Stimulated activated memory B cell treated with anti-CD40 and anti-IgM and Interleukin-4, amounts not matched to agents 10 μg/mL and 1 μg/mL and 100 μg/mL, for 72 hours (primary cell): ENCODE measurements around the gene ROR1.
"Not testable (repeated sequence)": the region's sequence is repeated elsewhere in the genome, so short reads cannot be mapped to it uniquely, and the experiment has no call there.

Experiments
- ATAC-seq: fragments of 150-1000 bp; cut with Tn5 transposase; 2 replicates; pipeline ENCODE4 v1.10.0; 2021
- H3K27ac Mint-ChIP-seq: one replicate; pipeline ENCODE4 v1.8.0; 2022; ENCODE audit warnings: mild to moderate bottlenecking, mixed read lengths
- H3K27me3 Mint-ChIP-seq: one replicate; pipeline ENCODE4 v1.8.0; 2022; ENCODE audit warnings: mixed read lengths
- H3K36me3 Mint-ChIP-seq: one replicate; pipeline ENCODE4 v1.8.0; 2022; ENCODE audit warnings: mixed read lengths
- H3K4me1 Mint-ChIP-seq: one replicate; pipeline ENCODE4 v1.8.0; 2022; ENCODE audit warnings: mixed read lengths
- H3K4me3 Mint-ChIP-seq: one replicate; pipeline ENCODE4 v1.8.0; 2022; ENCODE audit warnings: mild to moderate bottlenecking, moderate library complexity, mixed read lengths
- H3K9me3 Mint-ChIP-seq: one replicate; pipeline ENCODE4 v1.8.0; 2022; ENCODE audit warnings: mixed read lengths

The ROR1 gene

DNA sequence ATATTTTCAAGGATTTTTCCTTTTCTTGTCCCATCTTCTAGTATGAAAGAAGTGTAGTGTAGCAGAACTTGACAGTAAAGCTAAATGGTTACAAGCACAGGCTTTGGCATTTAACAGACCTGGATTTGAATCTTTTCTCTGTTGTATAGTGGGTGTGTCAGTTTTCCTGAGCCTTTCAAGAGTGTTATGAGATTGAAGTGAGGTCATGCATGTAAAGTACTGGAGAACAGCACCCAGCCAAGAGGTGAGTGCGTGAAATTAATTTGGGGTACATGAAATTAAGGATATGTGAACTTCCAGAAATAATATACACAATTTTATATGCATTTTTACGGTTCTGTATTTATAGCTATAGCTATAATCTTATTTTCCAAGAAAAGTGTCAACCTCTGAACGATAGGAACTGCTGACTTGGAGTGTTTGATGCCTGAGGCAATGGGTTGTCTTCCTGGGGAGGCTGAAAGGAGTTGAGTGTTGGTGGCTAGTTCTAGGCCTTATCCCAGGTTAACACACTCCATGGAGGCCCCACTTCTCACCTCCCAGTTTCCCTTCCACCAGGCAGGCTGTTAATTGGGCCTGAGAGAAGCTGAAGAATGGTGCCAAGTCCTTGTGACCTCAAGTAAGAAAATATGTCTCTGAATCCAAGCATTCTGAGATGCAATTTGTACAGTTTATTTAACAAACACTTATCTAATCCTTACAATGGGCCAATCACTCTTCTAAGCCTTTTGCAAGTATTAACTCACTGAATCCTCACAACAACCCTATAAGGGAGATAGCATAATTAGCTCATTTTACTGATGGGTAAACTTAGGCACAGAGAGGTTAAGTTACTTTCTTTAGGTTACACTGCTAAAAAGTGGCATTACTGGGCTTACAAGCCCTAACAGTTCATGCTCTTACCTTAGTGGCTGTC is 4.4 kb downstream of the ROR1 start:
- no peak overlapping the region for H3K27ac Mint-ChIP-seq
- H3K9me3 Mint-ChIP-seq = no peaks in the 10 kb centered on the region
- H3K36me3 Mint-ChIP-seq = no peaks in the 10 kb centered on the region
- H3K4me1 Mint-ChIP-seq = peaks cover 12% of the 10 kb centered on the region
- H3K27me3 Mint-ChIP-seq = peaks cover 47% of the 10 kb centered on the region
- no peak for ATAC-seq
- H3K4me3 Mint-ChIP-seq = no peak overlapping the region

GRCh38 chr1:63779338-63780211 is 5.8 kb downstream of the ROR1 start:
- H3K36me3 Mint-ChIP-seq = no peaks in the 10 kb centered on the region
- H3K27me3 Mint-ChIP-seq = peaks cover 41% of the 10 kb centered on the region
- H3K4me1 Mint-ChIP-seq = peaks cover 9% of the 10 kb centered on the region
- no peak for ATAC-seq
- no peaks in the 10 kb centered on the region for H3K9me3 Mint-ChIP-seq
- no peak overlapping the region for H3K4me3 Mint-ChIP-seq
- no peak overlapping the region for H3K27ac Mint-ChIP-seq

DNA sequence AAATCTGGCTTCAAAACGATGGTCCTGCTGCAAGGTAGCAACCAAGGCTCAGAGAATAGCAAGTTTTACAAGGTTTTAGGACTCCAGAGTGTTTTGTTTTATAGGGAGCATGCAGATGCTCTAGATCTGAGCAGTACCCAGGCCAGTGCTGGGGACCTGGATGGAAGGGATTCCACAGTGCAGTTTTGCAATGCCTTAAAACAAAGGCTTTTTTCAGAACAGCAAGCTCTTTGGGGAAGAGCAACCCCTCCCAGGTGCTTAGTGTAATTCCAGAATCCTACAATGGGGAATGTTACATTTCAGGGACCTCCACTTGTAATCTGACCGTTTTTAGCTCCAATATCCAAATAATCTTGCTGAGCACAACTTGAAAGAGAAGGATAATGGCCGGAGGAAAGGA is 6.7 kb downstream of the ROR1 start:
- Mint-ChIP-seq H3K4me1 (no peaks in the 10 kb centered on the region), H3K4me3 (no peak overlapping the region), H3K27me3 (peaks cover 31% of the 10 kb centered on the region), H3K27ac (no peak overlapping the region), H3K9me3 (no peaks in the 10 kb centered on the region), H3K36me3 (no peaks in the 10 kb centered on the region)
- ATAC-seq = no peak

DNA sequence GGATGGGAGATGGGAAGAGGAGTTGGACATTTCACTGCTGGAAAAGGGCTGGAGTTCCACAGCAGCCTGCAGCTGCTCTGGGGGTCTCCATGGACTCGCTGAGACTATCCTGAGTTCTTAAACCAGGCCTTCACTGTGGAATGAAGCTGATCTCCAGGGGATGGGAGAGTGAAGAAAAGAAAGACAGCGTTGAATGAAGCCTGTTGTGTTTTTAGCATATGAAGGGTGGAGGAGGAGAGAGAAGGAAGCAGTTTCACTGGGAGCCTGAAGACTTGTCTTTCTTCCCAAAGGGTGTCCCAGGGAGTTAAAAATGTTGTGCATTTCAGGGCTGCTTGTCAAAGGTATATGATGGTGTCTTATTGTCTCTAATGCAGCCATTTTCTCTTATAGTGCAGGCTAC is 9.2 kb downstream of the ROR1 start:
- Mint-ChIP-seq H3K4me1 (no peaks in the 10 kb centered on the region), H3K27me3 (peaks cover 15% of the 10 kb centered on the region), H3K36me3 (no peaks in the 10 kb centered on the region), H3K27ac (no peak overlapping the region), H3K9me3 (no peaks in the 10 kb centered on the region), H3K4me3 (no peak overlapping the region)
- ATAC-seq = no peak

DNA sequence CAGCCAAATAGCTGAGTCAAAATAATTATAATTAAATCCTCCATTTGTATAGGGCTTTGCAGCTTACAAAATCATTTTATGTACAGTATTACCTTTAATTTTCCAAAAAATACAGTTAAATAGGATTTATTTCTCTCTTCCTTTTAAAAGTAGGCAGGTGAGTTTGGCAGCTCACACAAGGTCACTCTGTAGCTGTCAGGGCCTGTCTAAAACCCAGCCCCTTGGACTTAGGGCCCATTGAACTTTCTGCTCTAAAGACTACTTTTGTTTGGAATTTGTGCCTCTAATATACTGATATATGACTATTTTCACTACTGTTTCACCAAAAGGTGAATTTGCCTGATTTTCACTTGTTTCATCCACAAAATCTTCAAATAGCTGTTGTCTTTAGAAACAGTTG is 10.3 kb downstream of the ROR1 start:
- no peaks in the 10 kb centered on the region for H3K36me3 Mint-ChIP-seq
- no peak overlapping the region for H3K4me3 Mint-ChIP-seq
- no peak overlapping the region for H3K27ac Mint-ChIP-seq
- H3K27me3 Mint-ChIP-seq = peaks cover 15% of the 10 kb centered on the region
- H3K4me1 Mint-ChIP-seq = no peaks in the 10 kb centered on the region
- ATAC-seq = no peak
- H3K9me3 Mint-ChIP-seq = no peaks in the 10 kb centered on the region

DNA sequence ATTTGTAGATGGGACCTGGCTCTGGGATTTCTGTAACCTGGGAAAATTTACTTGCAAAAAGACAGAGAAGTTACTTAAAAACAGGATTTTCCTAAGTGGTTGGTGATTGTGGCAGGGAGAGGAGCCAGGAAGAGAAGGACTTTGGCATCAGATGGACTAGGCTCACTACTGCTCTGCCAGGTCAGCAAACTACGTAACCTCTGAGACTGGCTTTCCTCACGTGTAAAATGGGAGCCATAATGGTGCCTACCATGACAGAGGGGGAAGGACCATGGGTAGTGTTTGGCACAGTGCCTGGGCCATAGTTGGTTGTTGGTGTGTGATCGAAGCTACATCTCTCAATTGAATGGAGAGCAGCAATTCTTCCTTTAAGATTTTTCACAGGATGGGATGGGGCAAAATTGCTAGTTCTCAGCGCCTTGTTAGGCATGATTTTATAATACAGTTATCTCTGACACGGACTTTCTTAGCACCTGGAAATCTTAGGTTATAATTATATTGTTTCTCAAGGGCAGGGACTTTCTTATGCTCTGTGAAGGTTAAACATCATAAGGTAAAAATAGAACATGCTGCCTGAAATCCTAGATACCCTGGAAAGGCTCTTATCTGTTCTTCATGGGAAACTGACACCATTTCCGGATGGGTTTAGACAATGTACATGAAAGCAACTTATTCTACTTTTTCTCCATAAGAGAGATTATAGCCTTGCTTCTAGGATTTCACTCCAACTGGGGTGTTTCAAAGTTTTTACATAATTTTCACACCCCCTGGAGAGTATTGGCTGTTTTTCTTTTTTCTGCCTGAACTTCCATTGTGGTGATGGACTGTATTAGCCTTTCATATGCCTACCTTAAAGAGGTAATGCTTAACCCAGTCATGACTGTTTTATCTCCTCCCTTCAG is 10.9 kb downstream of the ROR1 start:
- no peaks in the 10 kb centered on the region for H3K4me1 Mint-ChIP-seq
- no peak for ATAC-seq
- H3K9me3 Mint-ChIP-seq = no peaks in the 10 kb centered on the region
- H3K36me3 Mint-ChIP-seq = no peaks in the 10 kb centered on the region
- H3K4me3 Mint-ChIP-seq = no peak overlapping the region
- H3K27ac Mint-ChIP-seq = no peak overlapping the region
- H3K27me3 Mint-ChIP-seq = peaks cover 17% of the 10 kb centered on the region

DNA sequence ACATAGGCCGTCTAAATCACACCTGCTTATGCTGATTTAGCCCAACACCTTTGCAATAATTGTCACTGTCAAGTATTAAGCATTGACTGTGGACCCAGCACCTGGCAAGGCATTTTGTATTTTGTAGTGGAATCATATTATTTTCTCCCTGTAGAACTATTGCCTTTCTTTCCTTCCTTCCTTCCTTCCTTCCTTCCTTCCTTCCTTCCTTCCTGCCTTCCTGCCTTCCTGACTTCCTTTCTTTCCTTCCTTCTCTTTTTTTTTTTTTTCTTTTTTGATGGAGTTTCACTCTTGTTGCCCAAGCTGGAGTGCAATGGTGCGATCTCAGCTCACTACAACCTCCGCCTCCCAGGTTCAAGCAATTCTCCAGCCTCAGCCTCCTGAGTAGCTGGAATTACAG is 13.5 kb downstream of the ROR1 start:
- H3K36me3 Mint-ChIP-seq, H3K4me3 Mint-ChIP-seq, H3K9me3 Mint-ChIP-seq, H3K4me1 Mint-ChIP-seq, ATAC-seq, H3K27ac Mint-ChIP-seq: not testable (repeated sequence)
- H3K27me3 Mint-ChIP-seq = peaks cover 20% of the 10 kb centered on the region

- H3K27ac Mint-ChIP-seq = no peak overlapping the region
- peaks cover 20% of the 10 kb centered on the region for H3K27me3 Mint-ChIP-seq
- H3K36me3 Mint-ChIP-seq = no peaks in the 10 kb centered on the region
- H3K4me1 Mint-ChIP-seq = no peaks in the 10 kb centered on the region
- no peaks in the 10 kb centered on the region for H3K9me3 Mint-ChIP-seq
- ATAC-seq = no peak
- no peak overlapping the region for H3K4me3 Mint-ChIP-seq
Observed at GRCh38 chr1:63787875-63788274, 14.1 kb downstream of the ROR1 start.

- peaks cover 20% of the 10 kb centered on the region for H3K27me3 Mint-ChIP-seq
- H3K36me3 Mint-ChIP-seq = no peaks in the 10 kb centered on the region
- H3K4me3 Mint-ChIP-seq = no peak overlapping the region
- no peak for ATAC-seq
- H3K4me1 Mint-ChIP-seq = no peaks in the 10 kb centered on the region
- no peak overlapping the region for H3K27ac Mint-ChIP-seq
- H3K9me3 Mint-ChIP-seq = no peaks in the 10 kb centered on the region
Observed at GRCh38 chr1:63789856-63790605, 16.2 kb downstream of the ROR1 start.

- H3K27me3 Mint-ChIP-seq = peaks cover 20% of the 10 kb centered on the region
Observed at GRCh38 chr1:63790989-63791388, 17.2 kb downstream of the ROR1 start.

DNA sequence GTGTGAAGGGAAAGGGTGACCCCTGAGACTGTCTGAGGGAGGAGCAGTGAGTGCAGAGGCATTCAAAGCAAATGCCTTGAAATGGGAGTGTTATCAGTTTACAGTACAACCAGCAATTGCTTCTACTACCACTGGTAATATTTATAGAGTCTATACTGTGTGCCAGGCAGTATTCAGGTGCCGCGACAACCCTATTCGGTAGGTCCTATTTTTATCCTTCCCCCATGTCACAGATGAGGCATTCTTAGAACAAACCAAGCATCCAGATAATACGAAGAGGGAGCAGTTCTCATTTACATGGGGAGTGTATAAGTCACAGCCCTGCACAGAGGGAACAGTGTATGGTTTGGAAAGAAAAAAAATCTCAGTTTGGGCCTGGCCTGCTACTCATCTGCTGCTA is 18.3 kb downstream of the ROR1 start:
- H3K27ac Mint-ChIP-seq = no peak overlapping the region
- no peak overlapping the region for H3K4me3 Mint-ChIP-seq
- H3K9me3 Mint-ChIP-seq = no peaks in the 10 kb centered on the region
- no peaks in the 10 kb centered on the region for H3K36me3 Mint-ChIP-seq
- peaks cover 27% of the 10 kb centered on the region for H3K27me3 Mint-ChIP-seq
- H3K4me1 Mint-ChIP-seq = no peaks in the 10 kb centered on the region
- no peak for ATAC-seq

More at GRCh38 chr1:63790989-63791388, 17.2 kb downstream of the ROR1 start:
- H3K9me3 Mint-ChIP-seq = no peaks in the 10 kb centered on the region
- H3K27ac Mint-ChIP-seq = no peak overlapping the region
- ATAC-seq = no peak
- no peaks in the 10 kb centered on the region for H3K36me3 Mint-ChIP-seq
- no peak overlapping the region for H3K4me3 Mint-ChIP-seq
- H3K4me1 Mint-ChIP-seq = no peaks in the 10 kb centered on the region

DNA sequence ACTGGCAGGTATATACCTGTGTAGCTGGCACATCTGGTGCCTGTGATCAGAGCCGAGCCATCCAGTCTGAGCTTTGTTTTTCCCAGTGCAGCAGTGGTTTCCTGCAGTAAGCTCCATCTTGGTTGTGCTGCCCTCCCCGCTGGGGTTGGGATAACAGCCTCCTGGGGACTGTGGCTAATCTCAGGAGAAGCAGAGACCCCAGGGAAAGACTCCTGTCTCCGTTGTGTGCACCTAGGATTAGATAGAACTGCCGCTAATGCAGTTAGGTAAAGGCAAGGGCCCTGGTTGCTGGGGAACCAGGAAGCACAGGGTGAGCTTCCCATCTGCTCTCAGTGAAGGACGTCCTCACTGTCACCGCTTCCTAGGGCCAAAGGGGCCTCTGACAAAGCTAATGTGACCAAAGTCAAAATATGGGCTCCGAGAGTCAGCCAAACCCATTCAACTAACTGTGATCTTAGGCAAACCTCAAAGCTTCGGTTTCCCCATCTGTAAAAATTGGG is 20.0 kb downstream of the ROR1 start:
- H3K9me3 Mint-ChIP-seq = no peaks in the 10 kb centered on the region
- no peaks in the 10 kb centered on the region for H3K36me3 Mint-ChIP-seq
- peaks cover 31% of the 10 kb centered on the region for H3K27me3 Mint-ChIP-seq
- no peaks in the 10 kb centered on the region for H3K4me1 Mint-ChIP-seq
- H3K27ac Mint-ChIP-seq = no peak overlapping the region
- no peak overlapping the region for H3K4me3 Mint-ChIP-seq
- ATAC-seq = no peak

DNA sequence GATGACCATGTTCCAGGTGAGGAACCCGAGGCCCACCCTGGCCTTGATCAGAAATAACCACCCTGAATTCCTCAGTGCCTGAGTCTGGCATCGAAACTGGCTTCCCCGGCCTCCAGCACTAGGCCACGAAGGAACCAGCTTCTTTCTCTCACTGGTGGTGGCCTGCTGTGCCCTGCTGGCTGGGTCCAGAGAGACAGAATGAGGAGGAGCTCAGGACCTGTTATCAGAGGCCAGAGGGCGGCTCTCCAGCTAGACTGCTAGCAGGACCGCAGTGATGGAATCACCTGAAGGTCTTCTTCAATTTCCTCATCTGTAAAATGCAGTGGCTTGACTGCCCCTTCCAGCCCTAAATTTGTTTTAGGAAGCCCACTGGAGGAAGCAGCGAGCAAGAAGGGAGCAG is 20.5 kb downstream of the ROR1 start:
- Mint-ChIP-seq H3K27ac (no peak overlapping the region), H3K9me3 (no peaks in the 10 kb centered on the region), H3K27me3 (peaks cover 27% of the 10 kb centered on the region), H3K4me3 (no peak overlapping the region), H3K4me1 (no peaks in the 10 kb centered on the region), H3K36me3 (no peaks in the 10 kb centered on the region)
- no peak for ATAC-seq

GRCh38 chr1:63794939-63795378 is 21.1 kb downstream of the ROR1 start:
- Mint-ChIP-seq H3K27ac (no peak overlapping the region), H3K4me1 (no peaks in the 10 kb centered on the region), H3K36me3 (no peaks in the 10 kb centered on the region), H3K9me3 (no peaks in the 10 kb centered on the region), H3K27me3 (peaks cover 23% of the 10 kb centered on the region), H3K4me3 (no peak overlapping the region)
- ATAC-seq = no peak
